Suprapubic skin (tissue), 4 donors: ENCODE results near the gene VAV2. TPM values are rescaled to one million over a fixed set of nuclear protein-coding genes. Genes with fewer than 3 reads are reported as not detected.
A peak's percentile ranks its signal among the peaks of the same experiment; 100 is the strongest.

Source experiments
- DNase-seq, 2 donors: peaks; one replicate each; pipeline ENCODE4 v3.0.0-alpha.2; 2019; ENCODE audit warnings: low spot score in 2 of 2
- H3K27ac ChIP-seq: fragments of 200-600 bp; sonication (generic); one replicate; pipeline ENCODE4 v1.5.1; 2019
- H3K27me3 ChIP-seq: fragments of 200-600 bp; sonication (generic); one replicate; pipeline ENCODE4 v1.5.1; 2019
- H3K36me3 ChIP-seq: fragments of 200-600 bp; sonication (generic); one replicate; pipeline ENCODE4 v1.5.1; 2019
- H3K4me1 ChIP-seq: fragments of 200-600 bp; sonication (generic); one replicate; pipeline ENCODE4 v1.5.1; 2019
- H3K4me3 ChIP-seq: fragments of 200-600 bp; sonication (generic); one replicate; pipeline ENCODE4 v1.5.1; 2019; ENCODE audit warnings: mild to moderate bottlenecking
- H3K9me3 ChIP-seq: fragments of 200-600 bp; sonication (generic); one replicate; pipeline ENCODE4 v1.5.1; 2019
- EP300 ChIP-seq: sonication (generic); formaldehyde crosslinking; IDR thresholded peaks from one replicate; pipeline ENCODE4 v1.6.1; 2017; ENCODE audit warnings: antibody characterized with exemption
- POLR2A ChIP-seq, 2 donors: fragments of 450-650 bp; IDR thresholded peaks; one replicate each; pipeline ENCODE4 v1.6.1; 2017; ENCODE audit warnings: antibody characterized with exemption in 2 of 2, mild to moderate bottlenecking in 2 of 2, moderate library complexity in 2 of 2
- POLR2AphosphoS5 ChIP-seq, 3 donors: sonication (generic); formaldehyde crosslinking; IDR thresholded peaks; one replicate each; pipeline ENCODE4 v1.6.1; 2017; ENCODE audit warnings: antibody characterized with exemption in 3 of 3
- WGBS: methylation state at CpG from one replicate; pipeline ENCODE4 v1.1.5; 2018; 5-methylcytosine and 5-hydroxymethylcytosine counted together
- total RNA-seq, 4 donors: library from RNA; depleted of rRNA; stranded (reverse); fragments of >200 nt; gene quantifications; one replicate each; pipeline ENCODE4 v1.1.0, GENCODE V29; 2016
- TF ChIP-seq, protein P1 (sequence below), 2 donors: fragments of 200-600 bp in 1 of 2; fragments of 450-650 bp in 1 of 2; sonication (generic) in 1 of 2; IDR thresholded peaks; one replicate each; pipeline ENCODE4 v1.5.1; 2016 to 2019; ENCODE audit warnings: antibody characterized with exemption in 2 of 2, mild to moderate bottlenecking in 1 of 2, moderate library complexity in 1 of 2

Gene VAV2
- total RNA-seq, 4 donors from 2014 or later = 5.2 to 10.3 (median 6.4) TPM

DNA sequence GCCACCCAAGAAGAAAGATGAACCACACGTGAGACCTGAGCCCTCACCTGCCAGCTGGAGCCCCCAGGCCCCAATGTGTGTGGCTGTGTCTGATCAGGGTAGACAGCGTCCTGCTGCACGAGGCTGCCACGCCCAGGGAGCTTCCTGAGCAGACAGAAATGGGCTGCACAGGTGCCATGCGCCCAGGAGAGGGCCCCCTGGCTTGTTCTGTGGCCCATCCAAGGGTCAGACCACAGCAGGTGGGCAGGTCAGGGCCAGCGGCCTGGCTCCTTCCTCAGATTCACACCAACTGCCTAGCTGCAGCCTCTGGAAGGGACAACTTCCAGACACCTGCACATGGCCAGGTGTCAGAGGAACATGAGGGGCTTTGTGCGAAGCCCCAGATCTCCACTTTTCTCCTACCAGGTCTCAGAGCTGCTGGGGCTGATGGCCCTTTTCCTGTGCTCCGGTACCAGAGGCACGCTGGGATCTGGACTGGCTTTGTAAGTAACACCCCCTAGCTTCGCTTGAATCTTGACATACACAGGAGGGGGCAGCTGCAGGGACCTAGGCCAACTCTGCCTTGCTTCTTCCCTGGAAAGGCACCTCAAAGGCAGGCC, 264.7 kb downstream of the VAV2 start:
- no peak for TF ChIP-seq POLR2AphosphoS5 (IDR thresholded peaks at IDR 0.05)
- no peak for TF ChIP-seq POLR2A (IDR thresholded peaks at IDR 0.05)
- TF ChIP-seq, protein P1, sequence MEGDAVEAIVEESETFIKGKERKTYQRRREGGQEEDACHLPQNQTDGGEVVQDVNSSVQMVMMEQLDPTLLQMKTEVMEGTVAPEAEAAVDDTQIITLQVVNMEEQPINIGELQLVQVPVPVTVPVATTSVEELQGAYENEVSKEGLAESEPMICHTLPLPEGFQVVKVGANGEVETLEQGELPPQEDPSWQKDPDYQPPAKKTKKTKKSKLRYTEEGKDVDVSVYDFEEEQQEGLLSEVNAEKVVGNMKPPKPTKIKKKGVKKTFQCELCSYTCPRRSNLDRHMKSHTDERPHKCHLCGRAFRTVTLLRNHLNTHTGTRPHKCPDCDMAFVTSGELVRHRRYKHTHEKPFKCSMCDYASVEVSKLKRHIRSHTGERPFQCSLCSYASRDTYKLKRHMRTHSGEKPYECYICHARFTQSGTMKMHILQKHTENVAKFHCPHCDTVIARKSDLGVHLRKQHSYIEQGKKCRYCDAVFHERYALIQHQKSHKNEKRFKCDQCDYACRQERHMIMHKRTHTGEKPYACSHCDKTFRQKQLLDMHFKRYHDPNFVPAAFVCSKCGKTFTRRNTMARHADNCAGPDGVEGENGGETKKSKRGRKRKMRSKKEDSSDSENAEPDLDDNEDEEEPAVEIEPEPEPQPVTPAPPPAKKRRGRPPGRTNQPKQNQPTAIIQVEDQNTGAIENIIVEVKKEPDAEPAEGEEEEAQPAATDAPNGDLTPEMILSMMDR (IDR thresholded peaks at IDR 0.05) = no peak
- no peak for TF ChIP-seq EP300
- no peak for DNase-seq
- Histone ChIP-seq H3K4me1 (no peaks in the 10 kb centered on the region), H3K36me3 (no peaks in the 10 kb centered on the region), H3K27ac (no peak overlapping the region), H3K4me3 (no peak overlapping the region), H3K9me3 (no peaks in the 10 kb centered on the region), H3K27me3 (peaks cover 56% of the 10 kb centered on the region)
- WGBS = no CpG with 5 or more reads among the region's 10 CpGs

DNA sequence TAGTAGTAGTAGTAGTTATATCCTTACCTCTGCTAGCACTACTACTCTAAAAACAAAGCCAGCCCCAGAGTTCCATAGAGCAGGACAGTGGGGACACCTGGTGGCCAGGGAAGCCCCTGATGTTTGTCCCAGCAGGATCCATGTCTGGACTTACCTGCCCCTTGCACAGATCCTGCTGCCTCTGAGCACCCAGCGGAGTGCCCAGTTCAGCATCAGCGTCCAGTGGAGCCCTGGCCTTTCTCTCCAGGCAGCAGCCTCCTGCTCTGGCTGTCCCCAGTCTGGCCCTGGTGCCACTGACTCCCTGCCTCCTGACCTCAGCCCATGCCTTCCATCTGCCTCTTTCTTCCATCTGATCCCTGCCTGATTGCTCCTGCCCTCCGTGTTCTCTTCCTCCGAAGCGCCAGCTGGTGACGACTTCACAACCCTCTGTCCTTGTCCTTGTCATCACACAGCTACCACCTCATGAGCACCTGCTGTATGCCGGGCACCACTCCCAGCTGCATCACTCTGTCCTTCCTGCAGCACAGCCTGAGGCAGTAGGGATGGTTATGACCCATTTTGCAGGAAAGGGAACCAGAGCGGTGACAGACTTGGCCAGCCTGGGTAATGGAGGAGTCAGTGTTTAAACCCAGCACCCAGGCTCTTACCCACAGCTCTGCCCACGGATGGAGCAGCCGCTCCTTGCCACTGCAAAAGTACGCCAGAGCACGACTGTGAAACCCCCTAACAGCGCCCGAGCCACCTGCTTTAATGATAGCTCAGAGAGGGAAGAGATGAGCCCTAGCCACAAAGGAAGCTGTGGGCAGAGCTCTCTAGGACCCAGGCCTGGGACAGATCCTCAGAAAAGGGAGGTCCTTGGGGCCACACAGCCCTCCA, 265.5 kb downstream of the VAV2 start:
- Histone ChIP-seq H3K9me3 (no peaks in the 10 kb centered on the region), H3K4me3 (no peak overlapping the region), H3K27me3 (peaks cover 50% of the 10 kb centered on the region), H3K36me3 (no peaks in the 10 kb centered on the region), H3K4me1 (no peaks in the 10 kb centered on the region), H3K27ac (no peak overlapping the region)
- WGBS = 73% methylated on average over 7 of the region's 14 CpGs
- no peak for TF ChIP-seq POLR2AphosphoS5 (IDR thresholded peaks at IDR 0.05)
- TF ChIP-seq, protein P1 (IDR thresholded peaks at IDR 0.05) = peak in 1 of 2 donors; percentile 28
- peak; percentile 48 to 80 for DNase-seq

DNA sequence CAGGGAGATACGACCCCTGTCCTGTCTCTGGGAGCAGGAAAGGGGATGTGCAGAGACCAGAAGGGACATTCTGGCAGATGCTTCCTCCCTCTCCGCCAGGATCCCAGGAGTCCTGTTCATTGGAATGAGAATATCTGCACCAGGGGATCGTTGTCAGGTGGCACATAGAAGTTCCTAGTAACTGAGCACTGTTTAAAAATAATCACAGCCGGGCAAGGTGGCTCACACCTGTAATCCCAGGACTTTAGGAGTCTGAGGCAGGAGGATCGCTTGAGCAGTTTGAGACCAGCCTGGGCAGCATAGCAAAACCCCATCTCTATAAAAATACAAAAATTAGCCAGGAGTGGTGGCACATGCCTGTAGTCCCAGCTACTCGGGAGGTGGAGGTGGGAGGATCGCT, 266.2 kb downstream of the VAV2 start:
- peaks cover 44% of the 10 kb centered on the region for H3K27me3 ChIP-seq
- TF ChIP-seq POLR2AphosphoS5 (IDR thresholded peaks at IDR 0.05) = no peak
- no peak for TF ChIP-seq POLR2A (IDR thresholded peaks at IDR 0.05)
- no peak for TF ChIP-seq EP300
- TF ChIP-seq, protein P1 (IDR thresholded peaks at IDR 0.05) = no peak
- H3K4me3 ChIP-seq = no peak overlapping the region
- DNase-seq = no peak
- H3K9me3 ChIP-seq = no peaks in the 10 kb centered on the region
- WGBS = 76% methylated on average over 7 of the region's 7 CpGs
- no peak overlapping the region for H3K27ac ChIP-seq
- no peaks in the 10 kb centered on the region for H3K36me3 ChIP-seq
- no peaks in the 10 kb centered on the region for H3K4me1 ChIP-seq

DNA sequence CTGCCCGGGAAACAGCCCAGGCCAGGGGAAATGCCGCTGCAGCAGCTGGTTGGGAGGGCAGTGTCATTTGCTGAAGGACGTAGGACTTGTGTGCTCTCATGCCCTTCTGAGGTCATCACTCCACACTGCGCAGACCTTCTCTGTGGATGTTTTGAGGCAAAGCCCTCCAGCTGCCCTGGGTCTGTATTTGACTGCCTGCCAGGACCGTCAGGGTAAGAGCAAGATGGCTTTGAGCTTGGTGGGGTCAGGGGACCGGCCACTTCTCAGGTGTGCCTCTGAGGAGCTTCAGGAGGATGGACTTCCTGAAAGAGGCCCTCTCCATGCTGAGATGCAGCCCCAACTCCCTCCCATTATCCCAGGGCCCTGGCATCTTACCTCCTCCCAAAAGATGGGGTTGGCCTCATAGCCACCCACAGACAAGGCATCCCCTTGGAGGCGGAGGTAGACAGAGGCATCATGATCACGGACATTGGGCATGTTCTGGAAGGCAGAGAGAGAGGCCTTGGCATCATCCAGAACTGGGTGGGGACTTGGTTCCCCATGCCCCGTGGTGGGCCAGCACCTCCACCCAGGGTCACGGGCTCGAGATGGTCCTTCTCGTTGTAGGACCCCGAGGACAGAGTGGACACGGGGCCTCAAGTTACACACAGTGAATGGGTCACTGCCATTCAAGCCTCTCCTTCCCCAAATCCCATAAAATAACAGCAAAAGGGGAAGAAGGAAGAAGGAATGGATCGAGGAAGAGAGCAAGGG, 273.4 kb downstream of the VAV2 start:
- WGBS = 91% methylated on average over 15 of the region's 15 CpGs
- Histone ChIP-seq H3K27ac (no peak overlapping the region), H3K9me3 (no peaks in the 10 kb centered on the region), H3K27me3 (peaks cover 24% of the 10 kb centered on the region), H3K36me3 (no peaks in the 10 kb centered on the region), H3K4me1 (no peaks in the 10 kb centered on the region), H3K4me3 (no peak overlapping the region)
- peak; percentile 33 to 64 for DNase-seq
- TF ChIP-seq, protein P1 (IDR thresholded peaks at IDR 0.05) = no peak
- no peak for TF ChIP-seq POLR2A (IDR thresholded peaks at IDR 0.05)
- no peak for TF ChIP-seq POLR2AphosphoS5 (IDR thresholded peaks at IDR 0.05)
- TF ChIP-seq EP300 = no peak
